Erythroblast (primary cell): ENCODE data around the gene MAP3K20.
A peak's percentile ranks its signal among the peaks of the same experiment; 100 is the strongest.

Source experiments
- DNase-seq, 2 experiments: peaks; one replicate each; lab custom pipeline; 2025; lab: John Stamatoyannopoulos, UW
- GATA1 ChIP-seq: IDR thresholded peaks from 2 replicates; pipeline ENCODE4 v1.6.1; 2011; ENCODE audit warnings: low read depth, mild to moderate bottlenecking, control low read depth, low read length, moderate library complexity
- POLR2A ChIP-seq: IDR thresholded peaks from 2 replicates; pipeline ENCODE4 v1.6.1; 2011; ENCODE audit warnings: mild to moderate bottlenecking, low read length

Gene MAP3K20

GRCh38 chr2:173059292-173059691 lies 16.4 kb upstream of the MAP3K20 start:
- no peak for DNase-seq
- TF ChIP-seq GATA1 (no peak), POLR2A (no peak)

GRCh38 chr2:173059971-173060461 lies 15.6 kb upstream of the MAP3K20 start:
- no peak for DNase-seq
- no peak for TF ChIP-seq POLR2A
- TF ChIP-seq GATA1: no peak

GRCh38 chr2:173062801-173063200 lies 12.8 kb upstream of the MAP3K20 start:
- TF ChIP-seq GATA1 (no peak), POLR2A (no peak)
- no peak for DNase-seq

- TF ChIP-seq POLR2A: no peak
- TF ChIP-seq GATA1: no peak
- DNase-seq: no peak
Observed at GRCh38 chr2:173064151-173064805, 11.4 kb upstream of the MAP3K20 start.

- no peak for DNase-seq
- no peak for TF ChIP-seq GATA1
- no peak for TF ChIP-seq POLR2A
Observed at GRCh38 chr2:173066887-173067676, 8.6 kb upstream of the MAP3K20 start.

GRCh38 chr2:173075056-173075780 lies 428 bp upstream of the MAP3K20 start:
- no peak for TF ChIP-seq POLR2A
- no peak for TF ChIP-seq GATA1
- no peak for DNase-seq

GRCh38 chr2:173076581-173077345 lies 1.1 kb downstream of the MAP3K20 start:
- DNase-seq: peak; percentile 73 to 83
- TF ChIP-seq POLR2A (peak; percentile 5), GATA1 (no peak)

GRCh38 chr2:173077506-173078177 lies 2.0 kb downstream of the MAP3K20 start:
- peak; percentile 84 to 89 for DNase-seq
- no peak for TF ChIP-seq GATA1
- no peak for TF ChIP-seq POLR2A

- DNase-seq: no peak
- TF ChIP-seq POLR2A (no peak), GATA1 (no peak)
Observed at GRCh38 chr2:173079141-173079540, 3.5 kb downstream of the MAP3K20 start.

GRCh38 chr2:173079973-173080860 lies 4.6 kb downstream of the MAP3K20 start:
- no peak for DNase-seq
- TF ChIP-seq POLR2A (no peak), GATA1 (no peak)

GRCh38 chr2:173086518-173087213 lies 11.0 kb downstream of the MAP3K20 start:
- DNase-seq: no peak
- no peak for TF ChIP-seq POLR2A
- TF ChIP-seq GATA1: no peak

GRCh38 chr2:173087214-173087581 lies 11.6 kb downstream of the MAP3K20 start:
- TF ChIP-seq GATA1 (no peak), POLR2A (no peak)
- DNase-seq: no peak
